Osteoblast (primary cell): ENCODE measurements around the gene FGFR3. TPM values are rescaled to one million over a fixed set of nuclear protein-coding genes. Genes with fewer than 3 reads are reported as not detected.

Source experiments
- DNase-seq: peaks from one replicate; pipeline ENCODE4 v3.0.0; 2011; ENCODE audit warnings: low spot score, mixed read lengths; ENCODE audit not compliant: insufficient read length; ENCODE audit errors: missing footprints
- H2AFZ ChIP-seq: 2 replicates; pipeline ENCODE4 v1.6.0; 2011; ENCODE audit warnings: mild to moderate bottlenecking, low read length
- H3K27ac ChIP-seq: 2 replicates; pipeline ENCODE4 v1.5.1; 2011; ENCODE audit warnings: mild to moderate bottlenecking, low read depth, low read length, moderate library complexity
- H3K27me3 ChIP-seq: 2 replicates; pipeline ENCODE4 v1.6.0; 2012; ENCODE audit warnings: mild to moderate bottlenecking, control low read depth, inconsistent platforms, low read length, moderate library complexity; ENCODE audit not compliant: insufficient read depth
- H3K36me3 ChIP-seq: 2 replicates; pipeline ENCODE4 v1.5.1; 2011; ENCODE audit warnings: mild to moderate bottlenecking, low read length, control low read depth, moderate library complexity; ENCODE audit not compliant: insufficient read depth
- H3K4me1 ChIP-seq: 2 replicates; pipeline ENCODE4 v1.5.1; 2011; ENCODE audit warnings: mild to moderate bottlenecking, low read length, control low read depth, moderate library complexity; ENCODE audit not compliant: insufficient read depth
- H3K4me2 ChIP-seq: 2 replicates; pipeline ENCODE4 v1.6.0; 2011; ENCODE audit warnings: mild to moderate bottlenecking, low read length; ENCODE audit not compliant: insufficient read depth
- H3K4me3 ChIP-seq: fragments of 200-600 bp; sonication (generic); 3 replicates; pipeline ENCODE4 v1.5.1; 2012; ENCODE audit warnings: mild to moderate bottlenecking, low read length, inconsistent platforms; ENCODE audit not compliant: insufficient read depth
- H3K79me2 ChIP-seq: 2 replicates; pipeline ENCODE4 v1.6.0; 2012; ENCODE audit warnings: mild to moderate bottlenecking, low read length, control low read depth, inconsistent platforms; ENCODE audit not compliant: insufficient read depth
- H3K9me3 ChIP-seq: 2 replicates; pipeline ENCODE4 v1.5.1; 2011; ENCODE audit warnings: low read depth, low read length, control low read depth
- H4K20me1 ChIP-seq: 2 replicates; pipeline ENCODE4 v1.6.0; 2012; ENCODE audit warnings: mild to moderate bottlenecking, low read length, control low read depth; ENCODE audit not compliant: insufficient read depth
- CTCF ChIP-seq: IDR thresholded peaks from 2 replicates; pipeline ENCODE4 v1.5.1; 2011; ENCODE audit warnings: mild to moderate bottlenecking, low read depth, low read length, moderate library complexity; ENCODE audit errors: extremely low read depth
- total RNA-seq: library from RNA; depleted of rRNA; stranded (reverse); fragments of >200 nt; gene quantifications from 2 replicates; pipeline ENCODE4 v1.2.3, GENCODE V29; 2012

FGFR3 gene
- total RNA-seq, 1 donor, result 0.36 TPM

DNA sequence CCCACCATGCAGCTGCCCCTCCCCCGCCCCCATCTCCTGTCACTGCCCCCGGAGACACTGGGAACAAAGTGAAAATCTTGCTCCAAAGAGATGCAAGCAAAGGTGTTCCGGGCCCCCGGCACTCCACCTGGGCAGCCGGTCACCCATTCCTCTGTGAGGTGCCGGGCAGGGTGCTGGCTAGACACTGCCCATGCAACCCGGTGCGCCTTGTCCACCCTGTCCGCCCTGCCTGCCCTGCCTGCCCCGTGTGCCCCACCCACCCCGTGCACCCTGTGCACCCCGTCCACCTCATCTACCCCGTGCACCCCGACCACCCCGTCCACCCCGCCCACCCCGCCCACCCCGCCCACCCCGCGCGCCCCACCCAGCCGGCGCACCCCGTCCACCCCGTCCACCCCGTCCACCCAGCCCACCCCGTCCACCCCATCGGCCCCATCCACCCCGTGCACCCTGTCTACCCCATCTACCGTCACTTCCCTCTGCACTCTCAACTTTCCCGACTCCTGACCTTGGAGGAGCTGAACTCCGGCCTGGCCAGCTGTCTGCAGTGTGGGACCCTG lies 31.9 kb upstream of the FGFR3 start:
- no peak for DNase-seq

GRCh38 chr4:1762264-1763010 lies 30.7 kb upstream of the FGFR3 start:
- Histone ChIP-seq H3K79me2 (no peaks in the 10 kb centered on the region), H3K4me3 (no peak overlapping the region), H3K27me3 (peaks cover 9% of the 10 kb centered on the region), H4K20me1 (no peaks in the 10 kb centered on the region), H2AFZ (no peak overlapping the region), H3K27ac (no peak overlapping the region), H3K36me3 (no peaks in the 10 kb centered on the region), H3K4me2 (no peak overlapping the region), H3K9me3 (no peaks in the 10 kb centered on the region), H3K4me1 (no peaks in the 10 kb centered on the region)
- no peak for TF ChIP-seq CTCF
- no peak for DNase-seq

More for the DNA sequence above, 31.9 kb upstream of the FGFR3 start:
- no peaks in the 10 kb centered on the region for H3K4me1 ChIP-seq
- no peak for TF ChIP-seq CTCF
- H3K36me3 ChIP-seq, result no peaks in the 10 kb centered on the region
- no peak overlapping the region for H2AFZ ChIP-seq
- no peaks in the 10 kb centered on the region for H4K20me1 ChIP-seq
- H3K27me3 ChIP-seq, result peaks cover 2% of the 10 kb centered on the region
- no peak overlapping the region for H3K4me2 ChIP-seq
- no peak overlapping the region for H3K27ac ChIP-seq
- H3K4me3 ChIP-seq, result no peak overlapping the region
- H3K9me3 ChIP-seq, result no peaks in the 10 kb centered on the region
- H3K79me2 ChIP-seq, result no peaks in the 10 kb centered on the region

DNA sequence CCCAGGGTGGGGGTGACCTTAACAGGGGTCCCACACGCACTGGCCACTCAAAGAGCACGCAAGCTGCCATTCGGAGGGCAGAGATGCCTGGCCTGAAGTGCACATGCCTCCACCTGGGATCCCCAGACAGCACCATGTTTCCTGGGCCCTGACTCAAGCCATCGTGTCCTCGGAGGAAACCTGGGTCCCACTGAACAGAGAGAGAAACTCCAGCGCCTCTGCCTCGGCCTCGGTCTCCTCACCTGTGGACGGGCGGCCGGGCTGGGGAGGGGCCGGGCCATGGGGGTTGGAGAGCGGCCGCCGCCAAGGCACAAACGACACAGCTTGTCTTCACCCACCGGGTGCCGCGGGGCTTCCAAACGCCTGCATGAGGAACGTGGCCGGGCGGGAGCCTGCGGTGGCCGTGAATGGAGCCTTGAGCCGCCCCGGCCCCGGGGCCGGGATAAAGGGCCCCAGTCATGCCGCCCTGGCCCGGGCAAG lies 30.0 kb upstream of the FGFR3 start:
- DNase-seq, result no peak
- Histone ChIP-seq H4K20me1 (no peaks in the 10 kb centered on the region), H3K4me1 (no peaks in the 10 kb centered on the region), H3K36me3 (no peaks in the 10 kb centered on the region), H3K27ac (no peak overlapping the region), H3K27me3 (peaks cover 12% of the 10 kb centered on the region), H3K79me2 (no peaks in the 10 kb centered on the region), H3K4me3 (peak overlapping the region; percentile 43), H3K9me3 (no peaks in the 10 kb centered on the region), H2AFZ (no peak overlapping the region), H3K4me2 (peak overlapping the region; percentile 53)
- no peak for TF ChIP-seq CTCF

DNA sequence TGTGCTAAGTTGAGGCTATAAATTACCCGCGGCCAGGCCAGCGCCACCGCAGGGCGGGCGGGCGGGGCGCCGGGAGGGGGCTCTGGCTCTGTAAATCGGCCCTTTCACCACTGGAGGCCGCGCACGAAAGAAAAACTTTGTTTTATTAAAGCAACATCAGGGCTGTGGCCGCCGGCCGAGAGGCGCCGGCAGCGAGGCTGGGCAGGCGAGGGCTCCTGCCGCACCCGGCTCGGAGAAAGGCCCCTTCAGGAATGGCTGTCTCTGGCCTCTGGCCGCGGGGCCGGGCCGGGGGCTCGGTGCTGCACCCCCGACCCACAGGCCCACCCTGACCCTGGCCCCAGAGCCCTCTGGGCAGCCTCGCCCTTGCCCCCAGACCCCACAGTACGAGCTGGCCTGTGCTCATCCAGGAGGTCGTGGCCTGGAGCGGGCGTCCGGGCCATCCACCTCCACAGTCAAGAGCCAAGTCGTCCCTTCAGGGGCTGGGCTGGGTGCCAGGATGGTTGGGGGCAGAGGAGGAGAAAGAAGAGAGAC lies 29.5 kb upstream of the FGFR3 start:
- H3K27me3 ChIP-seq, result peaks cover 17% of the 10 kb centered on the region
- peak; percentile 100 for DNase-seq
- H3K4me1 ChIP-seq, result no peaks in the 10 kb centered on the region
- peak overlapping the region; percentile 58 for H3K4me2 ChIP-seq
- H3K9me3 ChIP-seq, result no peaks in the 10 kb centered on the region
- H3K27ac ChIP-seq, result no peak overlapping the region
- H2AFZ ChIP-seq, result peak overlapping the region; percentile 60
- no peaks in the 10 kb centered on the region for H4K20me1 ChIP-seq
- H3K79me2 ChIP-seq, result no peaks in the 10 kb centered on the region
- H3K4me3 ChIP-seq, result peak overlapping the region; percentile 48
- H3K36me3 ChIP-seq, result no peaks in the 10 kb centered on the region
- no peak for TF ChIP-seq CTCF
